WI38 (cell line): ENCODE results near the gene ATP2C1.

ENCODE experiments used
- H3K4me3 ChIP-seq: 2 replicates; pipeline ENCODE4 v1.5.1; 2011; ENCODE audit warnings: low read depth, mild to moderate bottlenecking, control low read depth, low read length
- TF ChIP-seq, protein P1 (sequence below): IDR thresholded peaks from 2 replicates; pipeline ENCODE4 v1.5.1; 2012; ENCODE audit warnings: low read depth, mild to moderate bottlenecking, control low read depth, low read length

Gene ATP2C1

GRCh38 chr3:130979117-130979516, 85.2 kb downstream of the ATP2C1 start:
- no peak overlapping the region for H3K4me3 ChIP-seq
- TF ChIP-seq, protein P1, sequence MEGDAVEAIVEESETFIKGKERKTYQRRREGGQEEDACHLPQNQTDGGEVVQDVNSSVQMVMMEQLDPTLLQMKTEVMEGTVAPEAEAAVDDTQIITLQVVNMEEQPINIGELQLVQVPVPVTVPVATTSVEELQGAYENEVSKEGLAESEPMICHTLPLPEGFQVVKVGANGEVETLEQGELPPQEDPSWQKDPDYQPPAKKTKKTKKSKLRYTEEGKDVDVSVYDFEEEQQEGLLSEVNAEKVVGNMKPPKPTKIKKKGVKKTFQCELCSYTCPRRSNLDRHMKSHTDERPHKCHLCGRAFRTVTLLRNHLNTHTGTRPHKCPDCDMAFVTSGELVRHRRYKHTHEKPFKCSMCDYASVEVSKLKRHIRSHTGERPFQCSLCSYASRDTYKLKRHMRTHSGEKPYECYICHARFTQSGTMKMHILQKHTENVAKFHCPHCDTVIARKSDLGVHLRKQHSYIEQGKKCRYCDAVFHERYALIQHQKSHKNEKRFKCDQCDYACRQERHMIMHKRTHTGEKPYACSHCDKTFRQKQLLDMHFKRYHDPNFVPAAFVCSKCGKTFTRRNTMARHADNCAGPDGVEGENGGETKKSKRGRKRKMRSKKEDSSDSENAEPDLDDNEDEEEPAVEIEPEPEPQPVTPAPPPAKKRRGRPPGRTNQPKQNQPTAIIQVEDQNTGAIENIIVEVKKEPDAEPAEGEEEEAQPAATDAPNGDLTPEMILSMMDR, result no peak

- H3K4me3 ChIP-seq, result no peak overlapping the region
- TF ChIP-seq, protein P1, result no peak
Measured at GRCh38 chr3:130981469-130981868, 87.6 kb downstream of the ATP2C1 start.

GRCh38 chr3:130990282-130990681, 96.4 kb downstream of the ATP2C1 start:
- no peak overlapping the region for H3K4me3 ChIP-seq
- TF ChIP-seq, protein P1, result no peak

- H3K4me3 ChIP-seq, result no peak overlapping the region
- TF ChIP-seq, protein P1, result no peak
Measured at GRCh38 chr3:130991126-130991525, 97.2 kb downstream of the ATP2C1 start.

GRCh38 chr3:130992344-130992743, 98.5 kb downstream of the ATP2C1 start:
- no peak overlapping the region for H3K4me3 ChIP-seq
- TF ChIP-seq, protein P1, result no peak

DNA sequence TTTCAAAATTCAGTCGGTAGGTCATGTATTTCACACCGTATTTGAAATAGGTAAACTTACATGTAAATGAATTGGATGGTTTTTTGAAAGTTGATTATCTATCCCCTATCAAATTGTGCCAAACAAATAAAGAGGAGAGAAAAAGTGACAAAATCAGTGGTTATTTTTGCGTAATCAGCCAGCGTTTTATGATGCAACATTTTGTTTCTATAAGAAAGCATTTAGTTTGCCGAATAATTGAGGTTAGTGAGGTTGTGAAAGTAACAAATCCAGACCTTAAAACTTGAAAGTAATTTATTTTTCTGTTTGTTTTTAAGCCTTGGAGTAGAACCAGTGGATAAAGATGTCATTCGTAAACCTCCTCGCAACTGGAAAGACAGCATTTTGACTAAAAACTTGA, 103.4 kb downstream of the ATP2C1 start:
- TF ChIP-seq, protein P1, result no peak
- H3K4me3 ChIP-seq, result no peak overlapping the region

- TF ChIP-seq, protein P1, result no peak
- no peak overlapping the region for H3K4me3 ChIP-seq
Measured at GRCh38 chr3:131001071-131001470, 107.2 kb downstream of the ATP2C1 start.
